ENCODE data around the gene LDHD.

LDHD gene

GRCh38 chr16:75114179-75114945 lies 2.2 kb downstream of the LDHD start:
- FAIRE-seq = no peak

- no peak for FAIRE-seq
Observed at GRCh38 chr16:75113541-75114121, 2.9 kb downstream of the LDHD start.

GRCh38 chr16:75112734-75113491 lies 3.7 kb downstream of the LDHD start:
- no peak for FAIRE-seq

- no peak for FAIRE-seq
Observed at GRCh38 chr16:75111961-75112733, 4.4 kb downstream of the LDHD start.

- no peak for FAIRE-seq
Observed at GRCh38 chr16:75111514-75111940, 5.1 kb downstream of the LDHD start.

- no peak for FAIRE-seq
Observed at GRCh38 chr16:75110637-75111513, 5.7 kb downstream of the LDHD start.

- FAIRE-seq = no peak
Observed at GRCh38 chr16:75109732-75110243, 6.8 kb downstream of the LDHD start.

GRCh38 chr16:75108792-75109731 lies 7.5 kb downstream of the LDHD start:
- FAIRE-seq = no peak

GRCh38 chr16:75107505-75107904 lies 9.1 kb downstream of the LDHD start:
- no peak for FAIRE-seq

GRCh38 chr16:75106351-75107274 lies 10.0 kb downstream of the LDHD start:
- FAIRE-seq = no peak

GRCh38 chr16:75105306-75106061 lies 11.1 kb downstream of the LDHD start:
- FAIRE-seq = no peak

- no peak for FAIRE-seq
Observed at GRCh38 chr16:75104836-75105235, 11.7 kb downstream of the LDHD start.

GRCh38 chr16:75103994-75104393 lies 12.6 kb downstream of the LDHD start:
- no peak for FAIRE-seq

GRCh38 chr16:75102595-75102994 lies 14.0 kb downstream of the LDHD start:
- no peak for FAIRE-seq

- no peak for FAIRE-seq
Observed at GRCh38 chr16:75101635-75102034, 14.9 kb downstream of the LDHD start.

- FAIRE-seq = no peak
Observed at GRCh38 chr16:75100603-75100990, 16.0 kb downstream of the LDHD start.

- FAIRE-seq = no peak
Observed at GRCh38 chr16:75099738-75100602, 16.6 kb downstream of the LDHD start.
